ENCODE data around the gene ADGRL2. TPM values are rescaled to one million over a fixed set of nuclear protein-coding genes. Genes with fewer than 3 reads are reported as not detected.
A peak's percentile ranks its signal among the peaks of the same experiment; 100 is the strongest.

ADGRL2 gene
- polyA plus RNA-seq, 3 donors, result not detected

DNA sequence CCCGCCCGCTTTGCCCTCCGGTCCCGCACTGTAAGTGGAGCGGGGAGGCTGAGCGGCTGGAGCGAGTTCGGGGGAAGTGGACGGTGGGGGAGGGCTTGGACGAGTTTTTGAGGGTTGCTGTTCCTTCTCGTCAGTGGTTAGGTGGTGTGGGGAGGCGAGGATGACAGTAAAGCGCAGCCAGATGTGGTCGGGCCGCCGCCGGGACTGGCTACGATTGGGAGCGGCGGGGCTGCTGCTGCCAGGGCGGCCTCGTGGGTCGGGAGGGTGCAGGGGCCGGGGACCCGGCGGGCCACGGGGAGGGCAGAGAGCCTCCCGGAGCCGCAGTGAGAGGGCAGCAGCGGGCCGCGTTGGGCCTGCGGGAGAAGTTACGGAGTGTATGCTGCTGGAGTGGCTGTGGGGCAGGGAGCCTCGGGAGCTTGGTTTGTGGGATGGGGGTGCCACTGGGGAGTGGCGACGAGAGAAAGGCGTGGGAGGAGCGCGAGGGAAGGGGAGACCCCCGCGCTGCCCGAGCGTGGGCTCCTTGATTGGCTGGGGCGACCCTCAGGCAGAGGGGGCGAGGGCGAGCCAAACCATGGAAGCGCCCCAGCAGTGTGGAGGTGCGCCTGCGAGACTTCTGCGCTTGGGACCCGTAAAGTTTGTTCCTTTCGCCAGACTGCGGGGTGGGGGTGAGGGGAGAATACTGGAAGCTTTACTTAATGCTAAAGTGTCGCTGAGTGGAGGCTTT is 2.1 kb downstream of the ADGRL2 start:
- no peak for DNase-seq
- Histone ChIP-seq H3K4me3 (replicated peaks in 1 of 3; ENCODE audit: low read depth in 2 of 3, low read length in 3 of 3) (no peak overlapping the region), H2AFZ (ENCODE audit: insufficient read depth, low read depth, low read length, poor library complexity, severe bottlenecking) (no peak overlapping the region), H3K27ac (ENCODE audit: low read depth in 1 of 2, low read length in 2 of 2) (no peak overlapping the region), H3K9me3 (replicated peaks in 1 of 2; ENCODE audit: control insufficient read depth in 1 of 2, insufficient read depth in 1 of 2, low read length in 2 of 2) (peaks cover 0 to 6% of the 10 kb centered on the region in 2 donors), H4K20me1 (ENCODE audit: insufficient read depth, low read length) (no peaks in the 10 kb centered on the region), H3K4me2 (replicated peaks; ENCODE audit: extremely low read depth, low read length, poor library complexity, severe bottlenecking) (peak overlapping the region; percentile 39), H3K9ac (ENCODE audit: insufficient read depth, low read length, poor library complexity, severe bottlenecking) (no peak overlapping the region), H3K27me3 (ENCODE audit: control insufficient read depth in 2 of 2, insufficient read depth in 2 of 2, low read length in 2 of 2) (peaks cover 52 to 86% of the 10 kb centered on the region in 2 donors), H3K79me2 (ENCODE audit: insufficient read depth, low read length) (no peaks in the 10 kb centered on the region), H3K36me3 (replicated peaks in 1 of 2; ENCODE audit: control insufficient read depth in 1 of 2, insufficient read depth in 2 of 2, low read length in 2 of 2) (no peaks in the 10 kb centered on the region), H3K4me1 (ENCODE audit: control insufficient read depth in 1 of 2, insufficient read depth in 2 of 2, low read length in 2 of 2) (peaks cover 0 to 7% of the 10 kb centered on the region in 2 donors)
- TF ChIP-seq, protein P1, sequence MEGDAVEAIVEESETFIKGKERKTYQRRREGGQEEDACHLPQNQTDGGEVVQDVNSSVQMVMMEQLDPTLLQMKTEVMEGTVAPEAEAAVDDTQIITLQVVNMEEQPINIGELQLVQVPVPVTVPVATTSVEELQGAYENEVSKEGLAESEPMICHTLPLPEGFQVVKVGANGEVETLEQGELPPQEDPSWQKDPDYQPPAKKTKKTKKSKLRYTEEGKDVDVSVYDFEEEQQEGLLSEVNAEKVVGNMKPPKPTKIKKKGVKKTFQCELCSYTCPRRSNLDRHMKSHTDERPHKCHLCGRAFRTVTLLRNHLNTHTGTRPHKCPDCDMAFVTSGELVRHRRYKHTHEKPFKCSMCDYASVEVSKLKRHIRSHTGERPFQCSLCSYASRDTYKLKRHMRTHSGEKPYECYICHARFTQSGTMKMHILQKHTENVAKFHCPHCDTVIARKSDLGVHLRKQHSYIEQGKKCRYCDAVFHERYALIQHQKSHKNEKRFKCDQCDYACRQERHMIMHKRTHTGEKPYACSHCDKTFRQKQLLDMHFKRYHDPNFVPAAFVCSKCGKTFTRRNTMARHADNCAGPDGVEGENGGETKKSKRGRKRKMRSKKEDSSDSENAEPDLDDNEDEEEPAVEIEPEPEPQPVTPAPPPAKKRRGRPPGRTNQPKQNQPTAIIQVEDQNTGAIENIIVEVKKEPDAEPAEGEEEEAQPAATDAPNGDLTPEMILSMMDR (IDR thresholded peaks at IDR 0.05), result no peak
- Mint-ChIP-seq H3K27me3 (ENCODE audit: low read depth in 3 of 3) (peaks cover 62 to 78% (median 66%) of the 10 kb centered on the region in 3 donors), H3K4me1 (peaks cover 15% of the 10 kb centered on the region), H3K27ac (no peak overlapping the region), H3K36me3 (peaks cover 0 to 2% of the 10 kb centered on the region in 2 donors), H3K4me3 (peak overlapping the region; percentile 37 to 79), H3K9me3 (peaks cover 0 to 8% (median 5%) of the 10 kb centered on the region in 7 donors)
- intact Hi-C loops (cut with micrococcal nuclease), result no loop called here
- 1% methylated on average over 48 of the region's 55 CpGs for WGBS (ENCODE audit: insufficient coverage)

GRCh38 chr1:81803431-81804110 is 2.8 kb downstream of the ADGRL2 start:
- Histone ChIP-seq H3K9me3 (replicated peaks in 1 of 2; ENCODE audit: control insufficient read depth in 1 of 2, insufficient read depth in 1 of 2, low read length in 2 of 2) (peaks cover 0 to 6% of the 10 kb centered on the region in 2 donors), H3K36me3 (replicated peaks in 1 of 2; ENCODE audit: control insufficient read depth in 1 of 2, insufficient read depth in 2 of 2, low read length in 2 of 2) (no peaks in the 10 kb centered on the region), H3K27me3 (ENCODE audit: control insufficient read depth in 2 of 2, insufficient read depth in 2 of 2, low read length in 2 of 2) (peaks cover 56 to 88% of the 10 kb centered on the region in 2 donors), H2AFZ (ENCODE audit: insufficient read depth, low read depth, low read length, poor library complexity, severe bottlenecking) (no peak overlapping the region), H3K4me1 (ENCODE audit: control insufficient read depth in 1 of 2, insufficient read depth in 2 of 2, low read length in 2 of 2) (peaks cover 0 to 7% of the 10 kb centered on the region in 2 donors), H3K27ac (ENCODE audit: low read depth in 1 of 2, low read length in 2 of 2) (no peak overlapping the region), H4K20me1 (ENCODE audit: insufficient read depth, low read length) (no peaks in the 10 kb centered on the region), H3K4me2 (replicated peaks; ENCODE audit: extremely low read depth, low read length, poor library complexity, severe bottlenecking) (no peak overlapping the region), H3K4me3 (replicated peaks in 1 of 3; ENCODE audit: low read depth in 2 of 3, low read length in 3 of 3) (no peak overlapping the region), H3K9ac (ENCODE audit: insufficient read depth, low read length, poor library complexity, severe bottlenecking) (no peak overlapping the region), H3K79me2 (ENCODE audit: insufficient read depth, low read length) (no peaks in the 10 kb centered on the region)
- Mint-ChIP-seq H3K36me3 (peaks cover 0 to 2% of the 10 kb centered on the region in 2 donors), H3K4me1 (peaks cover 15% of the 10 kb centered on the region), H3K9me3 (peaks cover 0 to 8% (median 5%) of the 10 kb centered on the region in 7 donors), H3K27me3 (ENCODE audit: low read depth in 3 of 3) (peaks cover 61 to 75% (median 69%) of the 10 kb centered on the region in 3 donors), H3K4me3 (peak overlapping the region in 1 of 2 donors; percentile 72), H3K27ac (no peak overlapping the region)
- TF ChIP-seq, protein P1 (IDR thresholded peaks at IDR 0.05), result no peak
- no peak for DNase-seq
- WGBS (ENCODE audit: insufficient coverage), result 8% methylated on average over 12 of the region's 15 CpGs
- intact Hi-C loops (cut with micrococcal nuclease), result no loop called here

Data from CD14-positive monocyte (primary cell).